ENCODE data around the gene UROC1. TPM values are rescaled to one million over a fixed set of nuclear protein-coding genes. Genes with fewer than 3 reads are reported as not detected.

UROC1 gene
- total RNA-seq, 3 donors from 2014 or later = not detected

- H3K9me3 ChIP-seq = no peaks in the 10 kb centered on the region
- intact Hi-C loops (cut with DNase I, micrococcal nuclease) = no loop called here
- DNase-seq (no peak), ATAC-seq (no peak)
- no peaks in the 10 kb centered on the region for H3K4me1 ChIP-seq (ENCODE audit: low read depth)
- no peaks in the 10 kb centered on the region for H3K36me3 ChIP-seq (ENCODE audit: low read depth)
- TF ChIP-seq, protein P1, sequence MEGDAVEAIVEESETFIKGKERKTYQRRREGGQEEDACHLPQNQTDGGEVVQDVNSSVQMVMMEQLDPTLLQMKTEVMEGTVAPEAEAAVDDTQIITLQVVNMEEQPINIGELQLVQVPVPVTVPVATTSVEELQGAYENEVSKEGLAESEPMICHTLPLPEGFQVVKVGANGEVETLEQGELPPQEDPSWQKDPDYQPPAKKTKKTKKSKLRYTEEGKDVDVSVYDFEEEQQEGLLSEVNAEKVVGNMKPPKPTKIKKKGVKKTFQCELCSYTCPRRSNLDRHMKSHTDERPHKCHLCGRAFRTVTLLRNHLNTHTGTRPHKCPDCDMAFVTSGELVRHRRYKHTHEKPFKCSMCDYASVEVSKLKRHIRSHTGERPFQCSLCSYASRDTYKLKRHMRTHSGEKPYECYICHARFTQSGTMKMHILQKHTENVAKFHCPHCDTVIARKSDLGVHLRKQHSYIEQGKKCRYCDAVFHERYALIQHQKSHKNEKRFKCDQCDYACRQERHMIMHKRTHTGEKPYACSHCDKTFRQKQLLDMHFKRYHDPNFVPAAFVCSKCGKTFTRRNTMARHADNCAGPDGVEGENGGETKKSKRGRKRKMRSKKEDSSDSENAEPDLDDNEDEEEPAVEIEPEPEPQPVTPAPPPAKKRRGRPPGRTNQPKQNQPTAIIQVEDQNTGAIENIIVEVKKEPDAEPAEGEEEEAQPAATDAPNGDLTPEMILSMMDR (IDR thresholded peaks at IDR 0.05) = no peak
- H3K4me3 ChIP-seq = no peak overlapping the region
Measured at GRCh38 chr3:126548556-126549466, 31.2 kb upstream of the UROC1 start.

- TF ChIP-seq, protein P1 (IDR thresholded peaks at IDR 0.05) = no peak
- intact Hi-C loops (cut with DNase I, micrococcal nuclease) = no loop called here
- ATAC-seq = no peak
- no peaks in the 10 kb centered on the region for H3K36me3 ChIP-seq (ENCODE audit: low read depth)
- H3K4me3 ChIP-seq = no peak overlapping the region
- DNase-seq = no peak
- no peaks in the 10 kb centered on the region for H3K9me3 ChIP-seq
- no peaks in the 10 kb centered on the region for H3K4me1 ChIP-seq (ENCODE audit: low read depth)
Measured at GRCh38 chr3:126547721-126548120, 30.1 kb upstream of the UROC1 start.

GRCh38 chr3:126546549-126547239 lies 29.1 kb upstream of the UROC1 start:
- intact Hi-C loops (cut with DNase I, micrococcal nuclease) = no loop called here
- H3K4me1 ChIP-seq (ENCODE audit: low read depth) = no peaks in the 10 kb centered on the region
- TF ChIP-seq, protein P1 (IDR thresholded peaks at IDR 0.05) = no peak
- no peak for ATAC-seq
- no peaks in the 10 kb centered on the region for H3K9me3 ChIP-seq
- peak in 1 of 3 donors; percentile 3 for DNase-seq
- no peaks in the 10 kb centered on the region for H3K36me3 ChIP-seq (ENCODE audit: low read depth)
- H3K4me3 ChIP-seq = no peak overlapping the region

- no peak overlapping the region for H3K4me3 ChIP-seq
- TF ChIP-seq, protein P1 (IDR thresholded peaks at IDR 0.05) = no peak
- no peaks in the 10 kb centered on the region for H3K36me3 ChIP-seq (ENCODE audit: low read depth)
- DNase-seq = peak in 1 of 3 donors; percentile 6
- intact Hi-C loops (cut with DNase I, micrococcal nuclease) = no loop called here
- ATAC-seq = no peak
- no peaks in the 10 kb centered on the region for H3K4me1 ChIP-seq (ENCODE audit: low read depth)
- no peaks in the 10 kb centered on the region for H3K9me3 ChIP-seq
Measured at GRCh38 chr3:126546013-126546412, 28.4 kb upstream of the UROC1 start.

GRCh38 chr3:126545544-126545943 lies 28.0 kb upstream of the UROC1 start:
- ATAC-seq (no peak), DNase-seq (no peak)
- intact Hi-C loops (cut with DNase I, micrococcal nuclease) = no loop called here
- Histone ChIP-seq H3K36me3 (ENCODE audit: low read depth) (no peaks in the 10 kb centered on the region), H3K4me1 (ENCODE audit: low read depth) (no peaks in the 10 kb centered on the region), H3K4me3 (no peak overlapping the region), H3K9me3 (no peaks in the 10 kb centered on the region)
- TF ChIP-seq, protein P1 (IDR thresholded peaks at IDR 0.05) = no peak

Measured in mucosa of descending colon (tissue), 3 donors.